H1 (cell line): ENCODE measurements around the gene GBA2. TPM values are rescaled to one million over a fixed set of nuclear protein-coding genes. Genes with fewer than 3 reads are reported as not detected.

ENCODE experiments used
- CTCF ChIA-PET: fragments of 300-600 bp; sonication (Branson Sonifier 250); formaldehyde crosslinking; loops from one replicate; lab custom pipeline; 2021; ENCODE audit not compliant: partially characterized antibody; lab: Charles Lee
- POLR2A ChIA-PET: fragments of 300-600 bp; sonication (Branson Sonifier 250); formaldehyde crosslinking; loops from one replicate; lab custom pipeline; 2021; ENCODE audit warnings: inconsistent platforms; ENCODE audit not compliant: partially characterized antibody; lab: Charles Lee
- DNase-seq, 2 experiments: peaks; one replicate each; pipeline versions ENCODE4 v3.0.0 to v3.0.0-alpha.2; 2010 to 2022; ENCODE audit warnings: low spot score in 2 of 2, low read depth in 1 of 2, mixed read lengths in 1 of 2
- FAIRE-seq: peaks from 2 replicates; lab custom pipeline; 2011; peaks lifted over from hg19 to GRCh38; lab: Jason Lieb, UNC
- H2AFZ ChIP-seq: 2 replicates; pipeline ENCODE4 v1.8.1; 2012; ENCODE audit warnings: low read length, inconsistent platforms
- H2AK5ac ChIP-seq: 2 replicates; pipeline ENCODE4 v1.6.1; 2013; ENCODE audit warnings: low read depth, low read length
- H2BK120ac ChIP-seq: replicated peaks from 2 replicates; pipeline ENCODE3; 2013; ENCODE audit warnings: low read depth, low read length, inconsistent platforms
- H2BK12ac ChIP-seq: 2 replicates; pipeline ENCODE4 v1.6.1; 2013; ENCODE audit warnings: low read depth, low read length
- H2BK15ac ChIP-seq: 2 replicates; pipeline ENCODE4 v1.6.1; 2013; ENCODE audit warnings: low read length
- H2BK20ac ChIP-seq: 2 replicates; pipeline ENCODE4 v1.6.1; 2013; ENCODE audit warnings: low read length
- H2BK5ac ChIP-seq: 2 replicates; pipeline ENCODE4 v1.6.1; 2013; ENCODE audit warnings: low read depth, low read length
- H3K14ac ChIP-seq: 2 replicates; pipeline ENCODE4 v1.6.1; 2013; ENCODE audit warnings: inconsistent platforms; ENCODE audit not compliant: insufficient read length
- H3K18ac ChIP-seq: 2 replicates; pipeline ENCODE4 v1.6.1; 2013; ENCODE audit warnings: low read length; ENCODE audit errors: extremely low read depth
- H3K23ac ChIP-seq: 2 replicates; pipeline ENCODE4 v1.6.1; 2013; ENCODE audit warnings: inconsistent platforms; ENCODE audit not compliant: insufficient read length
- H3K23me2 ChIP-seq: 2 replicates; pipeline ENCODE4 v1.6.1; 2013; ENCODE audit warnings: low read depth, low read length
- H3K27ac ChIP-seq: 2 replicates; pipeline ENCODE4 v1.6.1; 2011; ENCODE audit warnings: low read depth, low read length, inconsistent platforms
- H3K27me3 ChIP-seq, 4 experiments: replicated peaks in 1 of 4; 1 replicate in 1 of 4; 2 replicates in 3 of 4; pipeline versions ENCODE4 v1.6.1 to v1.8.1; 2011 to 2013; ENCODE audit warnings: low read length in 3 of 4, mild to moderate bottlenecking in 3 of 4, inconsistent platforms in 2 of 4, mixed read lengths in 2 of 4, moderate library complexity in 1 of 4; ENCODE audit not compliant: control insufficient read depth in 3 of 4, insufficient read depth in 3 of 4; ENCODE audit errors: extremely low read depth in 1 of 4
- H3K36me3 ChIP-seq, 4 experiments: 2 replicates each; pipeline versions ENCODE4 v1.6.1 to v1.8.1; 2011 to 2013; ENCODE audit warnings: mild to moderate bottlenecking in 4 of 4, low read length in 3 of 4, moderate library complexity in 2 of 4, control low read depth in 1 of 4, inconsistent platforms in 1 of 4; ENCODE audit not compliant: insufficient read depth in 4 of 4, control insufficient read depth in 2 of 4
- H3K4ac ChIP-seq: replicated peaks from 2 replicates; pipeline ENCODE3; 2013; ENCODE audit warnings: low read length, low read depth, mixed read lengths, inconsistent platforms; ENCODE audit not compliant: insufficient read length
- H3K4me1 ChIP-seq, 4 experiments: replicated peaks in 1 of 4; 1 replicate in 1 of 4; 2 replicates in 3 of 4; pipeline versions ENCODE4 v1.6.1 to v1.8.1; 2011 to 2013; ENCODE audit warnings: low read length in 3 of 4, inconsistent platforms in 2 of 4, mixed read lengths in 1 of 4; ENCODE audit not compliant: insufficient read depth in 4 of 4, control insufficient read depth in 3 of 4
- H3K4me2 ChIP-seq, 2 experiments: 2 replicates each; pipeline versions ENCODE4 v1.6.1 to v1.8.1; 2011 to 2013; ENCODE audit warnings: low read depth in 2 of 2, low read length in 2 of 2, control low read depth in 1 of 2, inconsistent platforms in 1 of 2, mild to moderate bottlenecking in 1 of 2; ENCODE audit not compliant: insufficient read depth in 1 of 2
- H3K4me3 ChIP-seq, 4 experiments: fragments of 200-600, 300-600 bp in 1 of 4; sonication (generic), shearing (Covaris generic), sonication (Bioruptor Twin) in 1 of 4; 2 replicates each; pipeline versions ENCODE4 v1.5.1 to v1.8.1; 2011 to 2016; ENCODE audit warnings: low read length in 4 of 4, low read depth in 3 of 4, control low read depth in 2 of 4, inconsistent platforms in 2 of 4, mild to moderate bottlenecking in 2 of 4, mixed read lengths in 1 of 4, moderate library complexity in 1 of 4; ENCODE audit not compliant: insufficient read depth in 2 of 4; ENCODE audit errors: extremely low read depth in 1 of 4
- H3K56ac ChIP-seq: replicated peaks from 2 replicates; pipeline ENCODE3; 2013; ENCODE audit warnings: low read depth, mild to moderate bottlenecking, mixed read lengths, low read length, inconsistent platforms; ENCODE audit not compliant: insufficient read length
- H3K79me1 ChIP-seq: 2 replicates; pipeline ENCODE4 v1.6.1; 2013; ENCODE audit warnings: low read depth, low read length, control low read depth
- H3K79me2 ChIP-seq, 2 experiments: 2 replicates each; pipeline versions ENCODE4 v1.6.1 to v1.8.1; 2012 to 2013; ENCODE audit warnings: low read length in 2 of 2, mild to moderate bottlenecking in 2 of 2, inconsistent platforms in 1 of 2; ENCODE audit not compliant: insufficient read depth in 2 of 2, control insufficient read depth in 1 of 2
- H3K9ac ChIP-seq, 4 experiments: replicated peaks in 1 of 4; 1 replicate in 1 of 4; 2 replicates in 3 of 4; pipeline versions ENCODE4 v1.6.1 to v1.8.1; 2011 to 2013; ENCODE audit warnings: low read depth in 3 of 4, low read length in 3 of 4, control low read depth in 2 of 4, mild to moderate bottlenecking in 2 of 4, moderate library complexity in 2 of 4, inconsistent platforms in 1 of 4; ENCODE audit errors: extremely low read depth in 1 of 4
- H3K9me3 ChIP-seq, 2 experiments: 2 replicates each; pipeline versions ENCODE4 v1.6.1 to v1.8.1; 2012 to 2013; ENCODE audit warnings: mild to moderate bottlenecking in 2 of 2, moderate library complexity in 2 of 2, control low read depth in 1 of 2, inconsistent platforms in 1 of 2, low read depth in 1 of 2, low read length in 1 of 2, mixed read lengths in 1 of 2; ENCODE audit not compliant: insufficient read depth in 2 of 2
- H4K20me1 ChIP-seq, 2 experiments: replicated peaks in 1 of 2; 2 replicates each; pipeline versions ENCODE3 to v1.8.1; 2011 to 2013; ENCODE audit warnings: inconsistent platforms in 2 of 2, low read length in 2 of 2, mild to moderate bottlenecking in 1 of 2; ENCODE audit not compliant: insufficient read depth in 2 of 2, control insufficient read depth in 1 of 2
- H4K5ac ChIP-seq: 2 replicates; pipeline ENCODE4 v1.6.1; 2013; ENCODE audit warnings: low read length, low read depth, mixed read lengths, inconsistent platforms; ENCODE audit not compliant: insufficient read length
- H4K8ac ChIP-seq: 2 replicates; pipeline ENCODE4 v1.8.0; 2013; ENCODE audit warnings: mild to moderate bottlenecking, moderate library complexity, low read length, inconsistent platforms; ENCODE audit not compliant: insufficient read depth; ENCODE audit errors: extremely low read depth
- H4K91ac ChIP-seq: replicated peaks from 2 replicates; pipeline ENCODE3; 2013; ENCODE audit warnings: low read length, mixed read lengths, inconsistent platforms; ENCODE audit not compliant: insufficient read length
- CBX5 ChIP-seq: fragments of 300-800, 300-1000 bp; sonication (generic); IDR thresholded peaks from 2 replicates; pipeline ENCODE4 v1.7.1; 2016; ENCODE audit warnings: antibody characterized with exemption, low read length, low read depth
- CBX8 ChIP-seq: fragments of 300-800, 300-1000 bp; sonication (generic); IDR thresholded peaks from 2 replicates; pipeline ENCODE4 v1.7.1; 2016; ENCODE audit warnings: low read depth, low read length, borderline replicate concordance
- CEBPB ChIP-seq: IDR thresholded peaks from 2 replicates; pipeline ENCODE4 v1.6.1; 2012; ENCODE audit warnings: low read depth, low read length
- CHD1 ChIP-seq: IDR thresholded peaks from 2 replicates; pipeline ENCODE4 v1.6.1; 2012; ENCODE audit warnings: low read depth, low read length, improper control_type of control experiment
- HDAC6 ChIP-seq: IDR thresholded peaks from one replicate; pipeline ENCODE4 v1.7.1; 2012; ENCODE audit warnings: low read depth, mild to moderate bottlenecking, inconsistent platforms, low read length, moderate library complexity
- JUN ChIP-seq: IDR thresholded peaks from 2 replicates; pipeline ENCODE4 v1.6.1; 2011; ENCODE audit warnings: low read depth, mild to moderate bottlenecking, improper control_type of control experiment, low read length
- JUND ChIP-seq: IDR thresholded peaks from 2 replicates; pipeline ENCODE4 v1.6.1; 2011; ENCODE audit warnings: mild to moderate bottlenecking, improper control_type of control experiment, low read length
- RFX5 ChIP-seq: IDR thresholded peaks from 2 replicates; pipeline ENCODE4 v1.6.1; 2011; ENCODE audit warnings: low read depth, low read length, improper control_type of control experiment, borderline replicate concordance
- polyA plus RNA-seq, 7 experiments: library from polyadenylated mRNA; depleted of rRNA in 3 of 7; stranded (reverse) in 5 of 7; unstranded in 2 of 7; fragments of >200 nt in 5 of 7; fragments of 200-250 nt in 2 of 7; gene quantifications; 1 replicate in 5 of 7; 2 replicates in 1 of 7; 4 replicates in 1 of 7; pipeline versions ENCODE4 v1.2.1 to v1.2.3, GENCODE V29; 2011 to 2013; ENCODE audit warnings: missing spikeins in 2 of 7, mixed read lengths in 2 of 7
- total RNA-seq: library from RNA; stranded (reverse); fragmentation: NEBNext Ultra II Directional; extraction: Animal tissue kit (Norgen Biotek cat#: 25700); gene quantifications from 2 replicates; pipeline ENCODE4 v1.2.1, GENCODE V29; 2021

GBA2 gene
- total and polyA plus RNA-seq, 2 of the 8 experiments (the other 6 are each of a cell fraction or from before 2014, with no cell fraction given) = 64.2 to 71.9 TPM

- ChIA-PET CTCF (interaction anchor here (0.7 to 0.9 kb wide), 2 partner anchors 10 to 96 kb away, joined by 3 read pairs; no protein-coding TSS in a partner anchor), POLR2A (interaction anchor here (0.7 to 2.1 kb wide), 3 partner anchors 9 to 21 kb away, joined by 5 to 8 read pairs (median 6); partner anchors contain the start of genes GBA2 and RGP1)
- FAIRE-seq (no peak), DNase-seq (no peak)
- H3K4me2 ChIP-seq = peak overlapping the region; percentile 90 to 97
- no peak overlapping the region for H3K23ac ChIP-seq
- H2BK120ac ChIP-seq = no peak overlapping the region
- no peak overlapping the region for H3K9ac ChIP-seq
- H2BK12ac ChIP-seq = no peak overlapping the region
- TF ChIP-seq CBX5 = no peak
- TF ChIP-seq JUND = no peak
- no peak for TF ChIP-seq CBX8
- TF ChIP-seq JUN = no peak
- TF ChIP-seq RFX5 = no peak
- TF ChIP-seq CHD1 = no peak
- no peak for TF ChIP-seq CEBPB
- TF ChIP-seq HDAC6 = no peak
- H4K5ac ChIP-seq = no peak overlapping the region
- H4K8ac ChIP-seq = no peak overlapping the region
- peak overlapping the region; percentile 85 to 92 (median 90) for H3K4me3 ChIP-seq
- peaks cover 0 to 7% (median 5%) of the 10 kb centered on the region in 4 experiments; a peak in 5 of 8 replicates for H3K36me3 ChIP-seq
- H3K9me3 ChIP-seq = no peaks in the 10 kb centered on the region
- H3K79me1 ChIP-seq = no peaks in the 10 kb centered on the region
- no peaks in the 10 kb centered on the region for H3K27me3 ChIP-seq
- H3K4me1 ChIP-seq = peaks cover 0 to 5% (median 0%) of the 10 kb centered on the region in 4 experiments; a peak in 2 of 7 replicates
- no peak overlapping the region for H3K14ac ChIP-seq
- no peak overlapping the region for H3K27ac ChIP-seq
- H3K56ac ChIP-seq = no peak overlapping the region
- no peak overlapping the region for H2AFZ ChIP-seq
- no peak overlapping the region for H2AK5ac ChIP-seq
- no peak overlapping the region for H2BK5ac ChIP-seq
- H3K4ac ChIP-seq = no peak overlapping the region
- H4K20me1 ChIP-seq = no peaks in the 10 kb centered on the region
- H3K23me2 ChIP-seq = no peaks in the 10 kb centered on the region; the same call in 1 of the 2 replicates
- H4K91ac ChIP-seq = no peak overlapping the region
- H3K18ac ChIP-seq = no peak overlapping the region
- no peak overlapping the region for H2BK15ac ChIP-seq
- H3K79me2 ChIP-seq = peaks cover 0 to 24% of the 10 kb centered on the region in 2 experiments; a peak in 2 of 4 replicates
- H2BK20ac ChIP-seq = no peak overlapping the region
Measured at GRCh38 chr9:35757892-35758275, 8.9 kb upstream of the GBA2 start.
